SK-N-SH (cell line): ENCODE results near the gene FAM120A. TPM values are rescaled to one million over a fixed set of nuclear protein-coding genes. Genes with fewer than 3 reads are reported as not detected.

Experiments used
- CTCF ChIA-PET: fragments of 300-600, 350-600 bp; formaldehyde crosslinking; extraction: SDS; loops from one replicate; lab custom pipeline; 2021; lab: Yijun Ruan, JAX
- POLR2A ChIA-PET: fragments of 350-600 bp; sonication (Branson Sonifier 250); formaldehyde crosslinking; extraction: SDS; loops from one replicate; lab custom pipeline; 2020; ENCODE audit warnings: antibody characterized with exemption, inconsistent platforms; lab: Yijun Ruan, JAX
- DNase-seq: peaks from one replicate; pipeline ENCODE4 v3.0.0; 2012
- H2AFZ ChIP-seq: fragments of 200-600 bp; sonication (generic); 2 replicates; pipeline ENCODE4 v1.8.1; 2016; ENCODE audit warnings: antibody characterized with exemption, mild to moderate bottlenecking, low read depth
- H3F3A ChIP-seq: fragments of 200-600 bp; sonication (generic); replicated peaks from 2 replicates; pipeline ENCODE3; 2016; ENCODE audit warnings: antibody characterized with exemption, mild to moderate bottlenecking; ENCODE audit not compliant: insufficient read depth
- H3K27ac ChIP-seq, 2 experiments: fragments of 200-500 bp in 1 of 2; fragments of 200-600 bp in 1 of 2; sonication (Bioruptor generic) in 1 of 2; sonication (generic), shearing (Covaris generic) in 1 of 2; 2 replicates each; pipeline versions ENCODE4 v1.5.1 to v1.6.1; 2014 to 2016; ENCODE audit warnings: low read depth in 2 of 2, inconsistent platforms in 1 of 2, low read length in 1 of 2, mild to moderate bottlenecking in 1 of 2, mixed read lengths in 1 of 2
- H3K27me3 ChIP-seq: fragments of 200-600 bp; sonication (generic), shearing (Covaris generic); 2 replicates; pipeline ENCODE4 v1.6.1; 2016; ENCODE audit warnings: mixed run types; ENCODE audit not compliant: insufficient read depth
- H3K36me3 ChIP-seq, 2 experiments: fragments of 200-500 bp in 1 of 2; fragments of 200-600 bp in 1 of 2; sonication (Bioruptor generic) in 1 of 2; sonication (generic) in 1 of 2; replicated peaks in 1 of 2; 2 replicates each; pipeline versions ENCODE3 to v1.5.1; 2014 to 2016; ENCODE audit warnings: low read length in 1 of 2, mild to moderate bottlenecking in 1 of 2; ENCODE audit not compliant: insufficient read depth in 2 of 2, control insufficient read depth in 1 of 2
- H3K4me1 ChIP-seq, 2 experiments: fragments of 200-500 bp in 1 of 2; fragments of 200-600 bp in 1 of 2; sonication (Bioruptor generic) in 1 of 2; sonication (generic), shearing (Covaris generic) in 1 of 2; 2 replicates each; pipeline versions ENCODE4 v1.5.1 to v1.6.1; 2014 to 2016; ENCODE audit warnings: low read depth in 1 of 2, low read length in 1 of 2, mixed run types in 1 of 2; ENCODE audit not compliant: insufficient read depth in 2 of 2, control insufficient read depth in 1 of 2
- H3K4me2 ChIP-seq: fragments of 200-600 bp; sonication (generic), shearing (Covaris generic); 2 replicates; pipeline ENCODE4 v1.6.1; 2017; ENCODE audit warnings: mixed run types
- H3K4me3 ChIP-seq, 2 experiments: fragments of 200-500 bp in 1 of 2; fragments of 200-600 bp in 1 of 2; sonication (Bioruptor generic) in 1 of 2; sonication (generic), shearing (Covaris generic) in 1 of 2; 2 replicates each; pipeline versions ENCODE4 v1.5.1 to v1.8.1; 2014 to 2016; ENCODE audit warnings: low read depth in 2 of 2, inconsistent platforms in 1 of 2, low read length in 1 of 2, mild to moderate bottlenecking in 1 of 2, mixed read lengths in 1 of 2, moderate library complexity in 1 of 2
- H3K79me2 ChIP-seq: fragments of 200-600 bp; sonication (generic); 2 replicates; pipeline ENCODE4 v1.8.1; 2017; ENCODE audit warnings: mild to moderate bottlenecking; ENCODE audit not compliant: insufficient read depth
- H3K9ac ChIP-seq: fragments of 200-600 bp; sonication (generic); 2 replicates; pipeline ENCODE4 v1.6.1; 2017; ENCODE audit warnings: mixed run types
- H3K9me2 ChIP-seq: fragments of 200-600 bp; sonication (generic); 2 replicates; pipeline ENCODE4 v1.6.1; 2017; ENCODE audit warnings: mixed run types
- H3K9me3 ChIP-seq: fragments of 200-600 bp; sonication (generic); 2 replicates; pipeline ENCODE4 v1.6.1; 2017; ENCODE audit warnings: mixed run types, mild to moderate bottlenecking, moderate library complexity
- H4K20me1 ChIP-seq: fragments of 200-600 bp; sonication (generic); 2 replicates; pipeline ENCODE4 v1.6.1; 2017; ENCODE audit warnings: mild to moderate bottlenecking, mixed run types; ENCODE audit not compliant: insufficient read depth
- CHD2 ChIP-seq: fragments of 150-350 bp; IDR thresholded peaks from 2 replicates; pipeline ENCODE4 v1.6.1; 2018; ENCODE audit warnings: low read length; ENCODE audit not compliant: partially characterized antibody
- EZH2phosphoT487 ChIP-seq: fragments of 200-600 bp; sonication (generic); IDR thresholded peaks from 2 replicates; pipeline ENCODE4 v1.6.1; 2017; ENCODE audit warnings: low read depth, mixed run types, mild to moderate bottlenecking, antibody characterized with exemption, moderate library complexity, borderline replicate concordance
- FOXM1 ChIP-seq: IDR thresholded peaks from 2 replicates; pipeline ENCODE4 v1.4.0; 2012; ENCODE audit warnings: low read depth, mild to moderate bottlenecking
- NRF1 ChIP-seq: IDR thresholded peaks from 2 replicates; pipeline ENCODE4 v1.6.1; 2012; ENCODE audit warnings: low read depth, mild to moderate bottlenecking, low read length
- RXRA ChIP-seq: IDR thresholded peaks from 2 replicates; pipeline ENCODE4 v1.4.0; 2012; ENCODE audit warnings: low read depth, mild to moderate bottlenecking, borderline replicate concordance
- SMC3 ChIP-seq: IDR thresholded peaks from 2 replicates; pipeline ENCODE4 v1.6.1; 2012; ENCODE audit warnings: low read depth, low read length, improper control_type of control experiment
- YY1 ChIP-seq: IDR thresholded peaks from 2 replicates; pipeline ENCODE4 v1.4.0; 2012; ENCODE audit warnings: low read depth, mild to moderate bottlenecking
- ZBTB33 ChIP-seq: IDR thresholded peaks from 2 replicates; pipeline ENCODE4 v1.4.0; 2012; ENCODE audit warnings: low read depth, borderline replicate concordance
- WGBS: methylation state at CpG from one replicate; pipeline ENCODE4 v1.1.6; 2017; ENCODE audit warnings: low lambda C conversion rate; 5-methylcytosine and 5-hydroxymethylcytosine counted together
- polyA plus RNA-seq, 3 experiments: library from polyadenylated mRNA; depleted of rRNA; stranded (reverse); fragments of >200 nt; gene quantifications; 2 replicates each; pipeline ENCODE4 v1.2.3, GENCODE V29; 2012
- TF ChIP-seq, protein P1 (sequence below): IDR thresholded peaks from 2 replicates; pipeline ENCODE4 v1.4.0; 2012; ENCODE audit warnings: low read depth
- TF ChIP-seq, protein P2 (sequence below): IDR thresholded peaks from 2 replicates; pipeline ENCODE4 v1.6.1; 2012; ENCODE audit warnings: mild to moderate bottlenecking, low read depth, low read length, moderate library complexity
- TF ChIP-seq, protein P3 (sequence below): IDR thresholded peaks from 2 replicates; pipeline ENCODE4 v1.4.0; 2012; ENCODE audit warnings: low read depth, borderline replicate concordance

The FAM120A gene
- polyA plus RNA-seq, 1 of the 3 experiments (the other 2 are of a cell fraction), result 58.6 TPM

DNA sequence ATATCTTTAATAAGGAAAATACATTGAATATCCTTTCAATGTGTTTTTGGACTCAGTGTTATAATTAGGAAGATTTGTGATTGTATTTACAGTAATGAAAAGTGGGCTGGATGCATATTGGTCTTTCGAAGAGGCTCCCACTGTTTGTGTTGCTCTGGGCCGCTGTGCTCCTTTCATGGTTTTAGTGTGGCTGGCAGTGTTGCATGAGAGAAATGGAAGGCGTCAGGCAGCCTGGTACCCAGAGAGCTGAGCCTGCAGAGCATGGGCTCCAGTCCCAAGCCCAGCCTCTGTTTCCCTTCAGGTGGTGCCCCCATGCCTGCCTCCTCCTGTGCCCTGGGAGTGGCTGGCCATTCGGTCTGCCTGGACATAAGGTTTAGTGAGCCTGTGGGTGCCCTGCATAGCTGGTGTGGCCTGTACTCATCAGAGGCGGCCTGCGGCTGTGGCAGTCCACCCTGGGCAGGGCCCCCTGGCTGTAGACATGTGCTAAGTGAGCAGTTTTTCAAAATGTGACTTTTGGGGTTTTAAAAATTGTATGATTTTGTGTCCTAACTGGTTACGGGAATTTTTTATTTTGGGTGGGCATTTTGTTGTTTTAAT lies 29.3 kb downstream of the FAM120A start:
- ChIA-PET POLR2A (no interaction called here), CTCF (no interaction called here)
- Histone ChIP-seq H3K9ac (no peak overlapping the region), H3K79me2 (peaks cover 85% of the 10 kb centered on the region), H3K4me3 (no peak overlapping the region), H3K4me2 (no peak overlapping the region), H2AFZ (no peak overlapping the region), H3F3A (peaks cover 4% of the 10 kb centered on the region), H3K27ac (peak overlapping the region in 1 of 2 experiments; percentile 34; a peak in 1 of 4 replicates), H3K36me3 (peaks cover 18 to 19% of the 10 kb centered on the region in 2 experiments), H3K9me3 (no peaks in the 10 kb centered on the region), H3K4me1 (peaks cover 0 to 13% of the 10 kb centered on the region in 2 experiments; a peak in 3 of 4 replicates), H3K27me3 (no peaks in the 10 kb centered on the region), H4K20me1 (peaks cover 12% of the 10 kb centered on the region), H3K9me2 (no peaks in the 10 kb centered on the region)
- WGBS, result 99% methylated on average over 5 of the region's 7 CpGs
- DNase-seq, result peak; percentile 39
- TF ChIP-seq RXRA (no peak), CHD2 (no peak), YY1 (no peak), ZBTB33 (no peak), FOXM1 (no peak), EZH2phosphoT487 (no peak), NRF1 (no peak), SMC3 (no peak)
- TF ChIP-seq, protein P1, sequence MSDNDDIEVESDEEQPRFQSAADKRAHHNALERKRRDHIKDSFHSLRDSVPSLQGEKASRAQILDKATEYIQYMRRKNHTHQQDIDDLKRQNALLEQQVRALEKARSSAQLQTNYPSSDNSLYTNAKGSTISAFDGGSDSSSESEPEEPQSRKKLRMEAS, result no peak
- TF ChIP-seq, protein P2, sequence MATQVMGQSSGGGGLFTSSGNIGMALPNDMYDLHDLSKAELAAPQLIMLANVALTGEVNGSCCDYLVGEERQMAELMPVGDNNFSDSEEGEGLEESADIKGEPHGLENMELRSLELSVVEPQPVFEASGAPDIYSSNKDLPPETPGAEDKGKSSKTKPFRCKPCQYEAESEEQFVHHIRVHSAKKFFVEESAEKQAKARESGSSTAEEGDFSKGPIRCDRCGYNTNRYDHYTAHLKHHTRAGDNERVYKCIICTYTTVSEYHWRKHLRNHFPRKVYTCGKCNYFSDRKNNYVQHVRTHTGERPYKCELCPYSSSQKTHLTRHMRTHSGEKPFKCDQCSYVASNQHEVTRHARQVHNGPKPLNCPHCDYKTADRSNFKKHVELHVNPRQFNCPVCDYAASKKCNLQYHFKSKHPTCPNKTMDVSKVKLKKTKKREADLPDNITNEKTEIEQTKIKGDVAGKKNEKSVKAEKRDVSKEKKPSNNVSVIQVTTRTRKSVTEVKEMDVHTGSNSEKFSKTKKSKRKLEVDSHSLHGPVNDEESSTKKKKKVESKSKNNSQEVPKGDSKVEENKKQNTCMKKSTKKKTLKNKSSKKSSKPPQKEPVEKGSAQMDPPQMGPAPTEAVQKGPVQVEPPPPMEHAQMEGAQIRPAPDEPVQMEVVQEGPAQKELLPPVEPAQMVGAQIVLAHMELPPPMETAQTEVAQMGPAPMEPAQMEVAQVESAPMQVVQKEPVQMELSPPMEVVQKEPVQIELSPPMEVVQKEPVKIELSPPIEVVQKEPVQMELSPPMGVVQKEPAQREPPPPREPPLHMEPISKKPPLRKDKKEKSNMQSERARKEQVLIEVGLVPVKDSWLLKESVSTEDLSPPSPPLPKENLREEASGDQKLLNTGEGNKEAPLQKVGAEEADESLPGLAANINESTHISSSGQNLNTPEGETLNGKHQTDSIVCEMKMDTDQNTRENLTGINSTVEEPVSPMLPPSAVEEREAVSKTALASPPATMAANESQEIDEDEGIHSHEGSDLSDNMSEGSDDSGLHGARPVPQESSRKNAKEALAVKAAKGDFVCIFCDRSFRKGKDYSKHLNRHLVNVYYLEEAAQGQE, result no peak
- TF ChIP-seq, protein P3, sequence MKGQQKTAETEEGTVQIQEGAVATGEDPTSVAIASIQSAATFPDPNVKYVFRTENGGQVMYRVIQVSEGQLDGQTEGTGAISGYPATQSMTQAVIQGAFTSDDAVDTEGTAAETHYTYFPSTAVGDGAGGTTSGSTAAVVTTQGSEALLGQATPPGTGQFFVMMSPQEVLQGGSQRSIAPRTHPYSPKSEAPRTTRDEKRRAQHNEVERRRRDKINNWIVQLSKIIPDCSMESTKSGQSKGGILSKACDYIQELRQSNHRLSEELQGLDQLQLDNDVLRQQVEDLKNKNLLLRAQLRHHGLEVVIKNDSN, result no peak
